ENCODE results near the gene ASPN. TPM values are rescaled to one million over a fixed set of nuclear protein-coding genes. Genes with fewer than 3 reads are reported as not detected.
A peak's percentile ranks its signal among the peaks of the same experiment; 100 is the strongest.

Gene ASPN
- total and polyA plus RNA-seq, 8 donors = 2.1 to 27.5 (median 5.2) TPM

DNA sequence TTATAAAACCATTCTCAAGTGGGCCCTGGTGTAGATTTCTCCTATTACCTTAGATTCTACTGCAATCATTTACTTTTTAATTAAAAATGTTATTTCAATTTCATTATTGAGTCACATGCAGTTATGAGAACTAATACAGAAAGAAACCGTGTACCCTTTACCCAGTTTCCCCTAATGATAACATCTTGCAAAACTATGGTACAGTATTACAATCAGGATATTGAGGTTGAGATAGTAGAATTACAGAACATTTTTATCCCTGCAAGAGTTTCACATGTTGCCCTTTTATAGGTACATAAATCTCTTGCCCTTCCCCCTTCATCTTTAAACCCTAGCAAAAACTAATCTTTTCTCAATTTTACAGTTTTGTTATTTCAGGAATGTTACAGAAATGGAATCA lies 47.0 kb downstream of the ASPN start:
- ATAC-seq = no peak
- intact Hi-C loops (cut with DNase I) = loop anchor here in 1 of 2 donors (10.0 kb wide), 1 partner anchor 90 kb away; no protein-coding TSS in a partner anchor
- no peak overlapping the region for H3K27ac ChIP-seq

DNA sequence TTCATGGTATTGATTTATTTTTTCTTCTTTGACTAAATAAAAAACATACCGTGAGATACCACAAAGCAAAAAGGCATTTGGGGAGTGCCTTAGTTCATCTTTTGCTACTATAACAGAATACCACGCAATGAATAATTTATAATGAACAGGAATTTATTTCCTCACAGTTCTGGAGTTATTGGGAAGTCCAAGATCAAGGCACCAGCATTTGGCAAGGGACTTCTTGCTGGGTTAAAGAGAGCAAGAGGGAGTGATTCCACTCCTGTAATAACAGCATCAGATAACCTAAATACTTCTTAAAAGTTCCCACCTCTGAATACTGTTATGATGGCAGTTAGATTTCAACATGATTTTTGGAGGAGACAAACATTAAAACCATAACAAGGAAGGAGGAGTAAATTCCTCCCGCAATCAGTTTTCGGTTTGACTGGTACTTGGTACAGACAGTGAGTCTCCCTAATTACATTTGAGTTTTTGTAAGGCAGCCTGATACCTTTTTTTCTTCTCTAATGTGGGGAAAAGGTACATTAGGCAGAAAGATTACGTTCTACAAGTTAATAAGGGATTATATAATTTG lies 49.2 kb downstream of the ASPN start:
- Histone ChIP-seq H3K4me3 (no peak overlapping the region), H3K27me3 (no peaks in the 10 kb centered on the region), H3K36me3 (no peaks in the 10 kb centered on the region), H3K9me3 (no peaks in the 10 kb centered on the region), H3K4me1 (no peaks in the 10 kb centered on the region), H3K27ac (no peak overlapping the region)
- ATAC-seq = no peak
- no peak for DNase-seq
- intact Hi-C loops (cut with DNase I) = loop anchor here in 1 of 2 donors (10.0 kb wide), 1 partner anchor 88 kb away; no protein-coding TSS in a partner anchor
- TF ChIP-seq, protein P1, sequence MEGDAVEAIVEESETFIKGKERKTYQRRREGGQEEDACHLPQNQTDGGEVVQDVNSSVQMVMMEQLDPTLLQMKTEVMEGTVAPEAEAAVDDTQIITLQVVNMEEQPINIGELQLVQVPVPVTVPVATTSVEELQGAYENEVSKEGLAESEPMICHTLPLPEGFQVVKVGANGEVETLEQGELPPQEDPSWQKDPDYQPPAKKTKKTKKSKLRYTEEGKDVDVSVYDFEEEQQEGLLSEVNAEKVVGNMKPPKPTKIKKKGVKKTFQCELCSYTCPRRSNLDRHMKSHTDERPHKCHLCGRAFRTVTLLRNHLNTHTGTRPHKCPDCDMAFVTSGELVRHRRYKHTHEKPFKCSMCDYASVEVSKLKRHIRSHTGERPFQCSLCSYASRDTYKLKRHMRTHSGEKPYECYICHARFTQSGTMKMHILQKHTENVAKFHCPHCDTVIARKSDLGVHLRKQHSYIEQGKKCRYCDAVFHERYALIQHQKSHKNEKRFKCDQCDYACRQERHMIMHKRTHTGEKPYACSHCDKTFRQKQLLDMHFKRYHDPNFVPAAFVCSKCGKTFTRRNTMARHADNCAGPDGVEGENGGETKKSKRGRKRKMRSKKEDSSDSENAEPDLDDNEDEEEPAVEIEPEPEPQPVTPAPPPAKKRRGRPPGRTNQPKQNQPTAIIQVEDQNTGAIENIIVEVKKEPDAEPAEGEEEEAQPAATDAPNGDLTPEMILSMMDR (IDR thresholded peaks at IDR 0.05) = no peak

More for the DNA sequence above, 47.0 kb downstream of the ASPN start:
- no peaks in the 10 kb centered on the region for H3K27me3 ChIP-seq
- TF ChIP-seq, protein P1 (IDR thresholded peaks at IDR 0.05) = no peak
- no peaks in the 10 kb centered on the region for H3K36me3 ChIP-seq
- H3K4me1 ChIP-seq = no peaks in the 10 kb centered on the region
- no peak overlapping the region for H3K4me3 ChIP-seq
- no peak for DNase-seq
- no peaks in the 10 kb centered on the region for H3K9me3 ChIP-seq

DNA sequence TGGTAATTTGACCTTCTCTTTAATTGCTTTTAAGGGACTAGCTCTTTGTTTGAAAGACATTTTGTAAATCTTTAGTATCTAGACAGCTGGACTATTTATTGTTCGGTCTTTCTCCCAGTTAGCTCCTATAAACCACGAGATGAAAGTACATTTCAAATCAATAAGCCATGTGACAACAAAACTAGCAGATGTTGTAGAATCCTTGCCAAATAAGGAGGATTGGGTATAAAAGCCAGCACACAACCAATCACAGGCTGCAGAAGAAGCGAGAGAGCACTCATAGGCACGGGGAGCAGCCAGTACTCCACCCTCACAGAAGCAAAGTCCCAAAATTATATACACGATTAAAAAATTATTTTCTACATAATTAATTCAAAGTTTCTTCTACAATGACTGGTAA lies 50.0 kb downstream of the ASPN start:
- Histone ChIP-seq H3K9me3 (no peaks in the 10 kb centered on the region), H3K27me3 (no peaks in the 10 kb centered on the region), H3K4me3 (no peak overlapping the region), H3K4me1 (no peaks in the 10 kb centered on the region), H3K36me3 (no peaks in the 10 kb centered on the region), H3K27ac (no peak overlapping the region)
- TF ChIP-seq, protein P1 (IDR thresholded peaks at IDR 0.05) = no peak
- DNase-seq (no peak), ATAC-seq (no peak)
- intact Hi-C loops (cut with DNase I) = loop anchor here in 1 of 2 donors (10.0 kb wide), 1 partner anchor 88 kb away; no protein-coding TSS in a partner anchor

DNA sequence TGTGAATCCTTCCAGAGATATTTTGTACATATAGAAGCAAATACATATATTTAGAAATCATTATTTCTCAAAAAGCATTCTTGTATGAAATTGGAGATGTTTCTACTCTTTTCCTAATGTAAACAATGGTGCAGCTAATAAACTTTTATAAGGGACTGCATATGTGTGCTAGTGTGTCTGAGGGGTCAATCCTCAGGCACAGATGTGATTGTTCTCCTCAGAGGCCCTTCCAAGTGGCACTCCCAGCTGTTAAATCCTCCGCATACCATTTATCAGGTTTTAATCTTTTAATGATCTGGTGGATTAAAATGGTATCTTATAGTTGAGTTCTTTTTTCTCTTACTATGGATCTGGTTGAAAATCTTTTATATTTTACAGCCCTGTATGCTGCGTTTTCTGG lies 52.5 kb downstream of the ASPN start:
- ATAC-seq = no peak
- DNase-seq = no peak
- Histone ChIP-seq H3K9me3 (no peaks in the 10 kb centered on the region), H3K27ac (no peak overlapping the region), H3K4me1 (no peaks in the 10 kb centered on the region), H3K27me3 (no peaks in the 10 kb centered on the region), H3K36me3 (no peaks in the 10 kb centered on the region), H3K4me3 (no peak overlapping the region)
- TF ChIP-seq, protein P1 (IDR thresholded peaks at IDR 0.05) = no peak
- intact Hi-C loops (cut with DNase I) = loop anchor here in 1 of 2 donors (10.0 kb wide), 1 partner anchor 85 kb away; no protein-coding TSS in a partner anchor

DNA sequence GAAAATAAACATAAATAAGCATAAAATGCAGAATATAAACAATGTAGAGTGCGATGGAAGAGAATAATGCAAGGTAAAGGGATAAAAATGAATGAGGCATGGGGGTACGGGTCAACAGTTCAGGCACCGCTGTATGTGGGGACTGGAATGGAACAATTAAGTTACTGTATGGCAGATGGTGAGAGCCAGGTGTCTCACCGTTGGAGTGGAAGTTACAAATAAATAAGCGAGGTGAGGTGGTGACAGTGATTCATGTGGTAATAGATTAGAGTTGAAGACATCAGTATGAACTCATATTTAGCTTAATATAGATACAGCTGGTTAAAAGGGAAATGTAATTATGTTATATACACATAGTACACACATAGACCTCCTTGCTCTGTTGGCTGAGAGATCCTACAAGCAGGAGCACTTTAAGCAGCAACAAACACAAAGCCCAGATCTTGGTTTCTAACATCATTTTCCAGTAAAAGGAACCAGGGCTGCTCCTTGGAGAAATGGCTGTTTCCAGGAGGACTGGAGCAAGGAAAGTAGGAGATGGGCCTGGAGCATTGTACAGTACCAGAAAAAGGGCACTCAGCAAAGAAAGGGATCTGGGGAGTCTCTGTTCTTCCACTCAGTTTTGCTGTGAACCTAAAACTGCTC lies 55.7 kb downstream of the ASPN start:
- TF ChIP-seq, protein P1 (IDR thresholded peaks at IDR 0.05) = no peak
- no peaks in the 10 kb centered on the region for H3K9me3 ChIP-seq
- ATAC-seq = no peak
- intact Hi-C loops (cut with DNase I) = no loop called here
- no peaks in the 10 kb centered on the region for H3K4me1 ChIP-seq
- H3K36me3 ChIP-seq = no peaks in the 10 kb centered on the region
- H3K27me3 ChIP-seq = no peaks in the 10 kb centered on the region
- H3K4me3 ChIP-seq = no peak overlapping the region
- peak overlapping the region in 1 of 2 donors; percentile 65 for H3K27ac ChIP-seq
- DNase-seq = no peak
